BE2C (cell line): ENCODE results near the gene SYT17.

Source experiments
- DNase-seq: peaks from one replicate; pipeline ENCODE4 v3.0.0-alpha.2; 2020
- H3K27me3 ChIP-seq: fragments of 250-450 bp; sonication (Bioruptor Pico); 2 replicates; pipeline ENCODE4 v1.5.1; 2020; ENCODE audit warnings: mild to moderate bottlenecking
- H3K36me3 ChIP-seq: fragments of 250-450 bp; sonication (Bioruptor Pico); 2 replicates; pipeline ENCODE4 v1.5.1; 2020; ENCODE audit warnings: mild to moderate bottlenecking
- H3K4me1 ChIP-seq: fragments of 250-450 bp; sonication (Bioruptor Pico); 2 replicates; pipeline ENCODE4 v1.5.1; 2020
- H3K4me3 ChIP-seq: 2 replicates; pipeline ENCODE4 v1.5.1; 2011; ENCODE audit warnings: low read depth, low read length
- H3K9me3 ChIP-seq: fragments of 250-450 bp; sonication (Bioruptor Pico); 2 replicates; pipeline ENCODE4 v1.5.1; 2020
- CTCF ChIP-seq: IDR thresholded peaks from 2 replicates; pipeline ENCODE4 v1.5.1; 2012; ENCODE audit warnings: mild to moderate bottlenecking, low read depth, low read length

SYT17 gene

GRCh38 chr16:19143599-19143956 lies 24.5 kb upstream of the SYT17 start:
- H3K4me3 ChIP-seq, result no peak overlapping the region
- TF ChIP-seq CTCF, result no peak
- H3K4me1 ChIP-seq, result peaks cover 10% of the 10 kb centered on the region; the same call in 1 of the 2 replicates
- no peaks in the 10 kb centered on the region for H3K36me3 ChIP-seq
- H3K27me3 ChIP-seq, result no peaks in the 10 kb centered on the region
- no peaks in the 10 kb centered on the region for H3K9me3 ChIP-seq
- DNase-seq, result no peak

- Histone ChIP-seq H3K27me3 (no peaks in the 10 kb centered on the region), H3K4me1 (peaks cover 10% of the 10 kb centered on the region; the same call in 1 of the 2 replicates), H3K36me3 (no peaks in the 10 kb centered on the region), H3K9me3 (no peaks in the 10 kb centered on the region), H3K4me3 (no peak overlapping the region)
- no peak for TF ChIP-seq CTCF
- DNase-seq, result no peak
These were observed 23.0 kb upstream of the SYT17 start for GRCh38 chr16:19145010-19145409.

GRCh38 chr16:19147126-19147525 lies 20.9 kb upstream of the SYT17 start:
- no peak overlapping the region for H3K4me3 ChIP-seq
- no peaks in the 10 kb centered on the region for H3K9me3 ChIP-seq
- no peaks in the 10 kb centered on the region for H3K27me3 ChIP-seq
- H3K4me1 ChIP-seq, result peaks cover 10% of the 10 kb centered on the region; the same call in 1 of the 2 replicates
- DNase-seq, result no peak
- no peak for TF ChIP-seq CTCF
- H3K36me3 ChIP-seq, result no peaks in the 10 kb centered on the region

- H3K9me3 ChIP-seq, result no peaks in the 10 kb centered on the region
- no peak for DNase-seq
- H3K4me3 ChIP-seq, result no peak overlapping the region
- no peaks in the 10 kb centered on the region for H3K36me3 ChIP-seq
- TF ChIP-seq CTCF, result no peak
- H3K4me1 ChIP-seq, result peaks cover 10% of the 10 kb centered on the region; the same call in 1 of the 2 replicates
- no peaks in the 10 kb centered on the region for H3K27me3 ChIP-seq
These were observed 20.4 kb upstream of the SYT17 start for GRCh38 chr16:19147627-19148026.

- Histone ChIP-seq H3K4me3 (no peak overlapping the region), H3K27me3 (no peaks in the 10 kb centered on the region), H3K9me3 (no peaks in the 10 kb centered on the region), H3K4me1 (peaks cover 9% of the 10 kb centered on the region; the same call in 1 of the 2 replicates), H3K36me3 (no peaks in the 10 kb centered on the region)
- no peak for TF ChIP-seq CTCF
- no peak for DNase-seq
These were observed 19.9 kb upstream of the SYT17 start for GRCh38 chr16:19148189-19148588.

GRCh38 chr16:19151310-19151709 lies 16.7 kb upstream of the SYT17 start:
- no peaks in the 10 kb centered on the region for H3K27me3 ChIP-seq
- H3K4me3 ChIP-seq, result no peak overlapping the region
- no peaks in the 10 kb centered on the region for H3K4me1 ChIP-seq
- DNase-seq, result no peak
- H3K9me3 ChIP-seq, result no peaks in the 10 kb centered on the region
- TF ChIP-seq CTCF, result no peak
- H3K36me3 ChIP-seq, result no peaks in the 10 kb centered on the region
